ENCODE results near the gene ELOVL2.
"Not testable (repeated sequence)": the region's sequence is repeated elsewhere in the genome, so short reads cannot be mapped to it uniquely, and the experiment has no call there.

Gene ELOVL2

DNA sequence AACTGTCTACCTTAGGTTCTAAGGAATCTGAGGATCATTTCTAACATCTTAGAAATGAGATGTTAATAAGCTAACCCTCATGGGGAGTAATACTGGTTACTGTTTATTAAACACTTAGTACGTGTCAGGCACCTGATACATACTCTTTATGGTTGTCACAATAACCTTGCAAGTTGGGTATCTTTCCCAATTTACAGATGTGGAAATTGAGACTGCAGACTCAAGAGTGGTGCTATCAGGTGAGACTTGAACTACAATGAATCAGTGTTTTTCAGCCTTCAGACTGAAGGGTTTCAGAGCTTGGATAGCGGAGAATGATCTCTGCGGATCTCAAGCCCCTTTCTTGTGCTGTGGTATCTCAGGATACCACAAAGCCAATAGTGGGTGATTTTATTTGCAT is 27.0 kb downstream of the ELOVL2 start:
- DNase-seq = no peak

DNA sequence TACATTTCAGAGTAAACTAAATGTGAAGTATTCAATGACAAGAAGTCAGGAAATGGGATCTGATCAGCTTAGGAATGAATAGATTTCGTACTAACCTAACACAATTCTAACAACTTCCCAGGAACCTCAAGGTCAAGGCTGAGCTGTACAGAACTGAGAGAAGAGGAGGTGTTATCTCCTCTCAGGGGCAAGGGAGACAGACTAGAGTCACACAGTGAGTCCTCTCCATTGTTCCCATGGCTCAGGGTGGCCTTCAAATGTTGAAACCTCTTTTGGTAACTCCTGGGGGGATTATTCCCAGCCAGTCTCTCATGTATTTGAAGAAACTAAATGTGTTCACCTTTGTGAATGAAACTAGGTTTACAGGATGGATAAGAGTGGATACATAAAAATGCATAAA is 27.7 kb downstream of the ELOVL2 start:
- DNase-seq = no peak

DNA sequence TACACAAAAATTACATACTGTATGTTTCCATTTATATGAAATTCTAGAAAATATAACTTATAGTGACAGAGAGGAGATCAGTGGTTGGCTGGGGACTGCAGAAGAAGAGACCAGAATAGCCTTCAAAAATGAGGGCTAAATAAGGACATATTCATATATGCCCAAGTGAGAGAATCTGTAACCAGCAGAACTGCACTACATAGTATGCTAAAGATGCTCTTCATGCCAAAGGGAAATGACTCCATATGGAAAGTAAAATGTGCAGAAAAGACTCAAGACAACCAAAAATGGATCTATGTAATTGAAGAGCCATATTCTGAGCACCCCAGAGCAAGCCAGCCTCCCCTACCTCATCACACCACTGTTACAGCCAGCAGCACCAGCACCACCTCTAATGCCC is 29.0 kb downstream of the ELOVL2 start:
- DNase-seq = no peak

DNA sequence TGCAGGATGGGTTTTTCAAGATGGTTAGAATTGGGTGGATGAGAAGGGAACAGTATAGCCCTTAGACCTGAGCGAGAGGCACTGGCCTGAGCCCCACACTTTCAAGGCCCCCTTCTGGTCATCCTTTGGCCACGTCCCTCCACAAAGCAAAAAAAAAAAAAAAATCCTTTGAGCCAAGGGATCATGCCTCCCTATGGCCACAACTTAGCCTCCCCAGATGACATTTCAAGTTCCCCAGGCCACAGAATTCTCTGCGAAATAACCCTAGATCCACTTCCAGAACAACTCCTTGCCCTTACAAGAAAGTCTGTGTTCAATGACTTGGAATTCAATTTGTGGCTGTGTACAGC is 30.4 kb downstream of the ELOVL2 start:
- DNase-seq = no peak

DNA sequence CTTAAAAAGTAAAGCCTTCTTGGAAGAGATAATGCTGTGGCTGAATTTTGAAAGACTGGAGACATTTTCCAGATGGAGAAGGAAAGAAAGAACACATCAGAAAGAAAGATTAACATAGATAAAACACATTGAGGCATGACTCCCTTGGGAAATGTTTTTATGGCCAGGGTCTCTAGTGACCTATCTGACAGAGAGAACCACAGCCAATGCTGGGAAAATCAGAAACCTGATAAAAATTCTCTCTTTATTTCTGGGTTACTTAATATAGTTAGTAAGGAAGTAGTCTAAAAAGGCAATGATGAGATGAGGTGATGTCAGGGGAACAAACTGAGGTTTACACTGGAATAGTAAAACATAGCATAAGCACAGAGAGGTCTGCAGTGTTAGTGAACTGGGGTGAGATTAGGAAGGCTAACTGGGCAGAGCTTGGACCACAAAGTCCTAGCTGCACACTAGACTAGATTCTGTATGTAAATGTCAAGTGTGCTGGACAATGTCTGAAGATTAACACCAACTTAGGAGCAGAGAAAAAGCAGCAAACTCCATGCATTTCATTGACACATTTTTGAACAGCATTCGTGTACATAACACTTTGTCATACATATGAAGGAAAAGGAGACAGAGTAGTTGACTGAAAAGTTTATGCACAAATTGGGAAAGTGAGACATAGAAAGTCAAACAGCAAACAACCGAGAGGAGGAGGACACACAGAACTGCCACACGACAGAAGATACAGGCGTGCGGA is 31.0 kb downstream of the ELOVL2 start:
- DNase-seq = no peak

DNA sequence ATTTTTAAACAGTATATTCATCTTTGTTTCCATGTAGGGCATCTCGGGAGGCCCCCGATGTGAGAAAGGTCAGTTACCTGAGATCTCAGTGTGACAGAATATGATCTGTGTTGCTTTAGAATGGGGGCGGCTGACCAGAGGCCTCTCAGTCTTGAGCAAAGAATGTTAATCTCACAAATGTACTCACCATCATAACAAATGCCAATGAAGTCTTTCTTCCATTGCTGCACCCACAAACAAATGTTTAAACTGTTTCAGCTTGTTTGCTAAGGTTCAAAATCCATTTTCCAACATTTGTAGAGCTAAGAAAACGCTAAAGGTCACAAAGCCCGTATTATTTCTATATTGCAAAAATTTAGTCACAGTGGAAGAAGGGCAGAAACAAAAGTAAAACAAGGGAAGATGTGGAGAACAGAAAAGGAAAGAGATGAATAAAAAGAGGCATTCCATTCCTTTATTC is 31.8 kb downstream of the ELOVL2 start:
- no peak for DNase-seq

DNA sequence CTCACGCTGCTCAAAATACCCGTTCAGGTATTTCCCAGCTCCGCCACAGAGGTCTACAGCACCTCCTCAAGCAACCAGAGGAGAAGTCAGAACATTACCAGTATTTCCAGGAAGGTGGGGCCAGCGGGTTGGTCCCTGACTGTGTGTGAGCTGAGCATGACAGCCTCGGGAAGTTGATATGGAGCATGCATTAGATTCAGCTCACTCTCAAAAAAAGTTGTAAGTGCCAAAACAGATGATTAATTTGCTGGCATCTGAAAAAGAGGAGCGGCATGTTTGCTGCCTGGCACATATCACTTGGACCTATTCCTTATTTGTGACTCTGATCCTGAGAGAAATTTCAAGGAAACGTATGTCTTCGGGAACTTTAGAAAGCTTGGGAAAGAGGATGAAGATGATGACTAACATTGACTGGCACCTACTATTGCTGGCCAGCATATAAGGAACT is 32.3 kb downstream of the ELOVL2 start:
- DNase-seq = no peak

DNA sequence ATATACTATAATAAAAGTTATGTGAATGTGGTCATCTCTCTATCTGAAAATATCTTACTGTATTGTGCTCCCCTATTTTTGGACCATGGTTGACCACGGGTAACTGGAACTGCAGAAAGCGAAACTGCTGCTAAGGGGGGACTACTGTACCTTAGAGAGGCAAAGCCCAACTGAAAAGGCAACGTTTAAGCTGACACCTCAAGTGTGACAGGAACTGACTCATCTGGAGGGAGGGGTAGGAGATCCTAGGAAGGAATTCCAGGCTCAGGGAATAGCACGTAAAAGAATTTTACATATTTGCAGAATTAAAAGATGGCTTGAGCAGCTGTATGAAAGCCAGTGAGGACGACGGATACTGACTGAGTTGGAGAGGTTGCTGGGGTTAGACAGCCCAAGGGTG is 34.8 kb downstream of the ELOVL2 start:
- DNase-seq = no peak

DNA sequence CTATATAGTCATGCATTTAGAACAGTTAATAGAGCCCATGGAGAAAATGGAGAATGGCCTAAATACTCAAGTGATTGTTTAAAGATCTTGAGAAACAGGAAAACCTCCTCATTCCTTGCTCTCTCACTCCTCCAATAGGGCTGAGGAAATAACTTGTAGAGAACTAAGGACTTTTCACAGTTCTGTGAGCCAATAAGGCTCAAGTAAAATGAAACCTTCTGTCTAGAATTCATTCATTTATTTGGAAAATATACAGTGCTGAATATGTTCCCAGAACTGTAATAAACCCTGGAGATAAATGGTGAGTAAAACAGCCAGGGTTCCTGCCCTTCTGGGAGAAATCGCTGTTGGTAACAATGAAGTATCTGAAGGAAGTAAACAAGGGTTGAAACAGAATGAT is 35.3 kb downstream of the ELOVL2 start:
- DNase-seq = no peak

DNA sequence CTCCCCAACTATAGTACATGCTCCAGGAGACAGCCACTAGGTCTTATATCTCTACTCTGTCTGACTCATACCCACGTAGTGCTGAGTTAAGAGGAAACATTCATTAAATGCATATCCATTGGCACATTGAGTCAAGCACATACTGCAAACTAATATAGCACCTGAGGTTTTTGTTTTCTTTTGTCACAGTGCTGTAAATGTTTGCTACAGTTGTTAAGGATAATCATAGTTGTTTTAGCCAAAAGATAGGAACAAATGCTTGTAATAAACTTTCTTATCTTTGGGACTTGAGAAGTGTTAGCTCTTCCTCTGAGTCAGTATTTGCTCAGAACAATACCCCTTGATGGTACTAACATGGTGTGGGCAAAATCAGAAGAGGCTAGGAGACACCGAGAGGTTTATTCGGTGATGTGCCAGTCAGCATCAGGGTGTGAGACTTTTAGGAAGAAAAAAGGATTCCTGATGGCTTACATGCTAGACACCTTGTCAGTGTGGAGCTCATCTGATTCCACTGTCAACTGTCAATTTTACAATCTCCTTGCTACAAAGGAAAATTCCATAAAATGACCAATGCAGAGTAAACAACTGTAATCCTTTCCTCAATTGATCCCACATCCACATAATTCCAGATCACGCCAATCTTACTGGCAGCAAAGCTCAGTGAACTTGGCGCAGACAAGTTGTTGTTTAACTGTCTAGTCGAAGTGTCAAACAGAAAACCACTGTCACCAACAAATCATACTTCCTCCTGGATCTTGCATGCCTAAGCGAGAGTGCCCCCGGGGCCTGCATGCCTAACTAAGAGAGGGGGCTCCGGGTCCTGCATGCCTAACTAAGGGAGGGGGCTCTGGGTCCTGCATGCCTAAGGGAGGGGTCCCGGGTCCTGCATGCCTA is 36.1 kb downstream of the ELOVL2 start:
- DNase-seq = peak; percentile 40

DNA sequence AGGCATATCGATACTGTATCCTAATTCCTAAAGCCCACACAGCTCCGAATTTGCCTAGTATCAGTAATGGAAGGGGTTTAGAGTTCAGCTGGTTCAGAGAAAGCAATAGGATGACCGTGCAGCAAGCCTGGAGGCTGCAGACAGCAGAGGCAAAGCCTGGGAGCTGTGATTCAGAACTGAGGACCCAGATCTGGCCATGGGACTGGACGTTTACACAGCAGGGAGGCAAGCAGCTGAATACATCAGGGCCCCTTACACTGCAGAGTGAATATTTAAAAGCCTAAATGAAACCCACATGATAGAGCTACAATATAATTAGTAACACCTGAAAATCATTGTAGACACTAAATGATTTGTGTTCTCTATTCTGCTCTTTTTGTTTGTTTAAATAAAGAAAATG is 38.0 kb downstream of the ELOVL2 start:
- no peak for DNase-seq

DNA sequence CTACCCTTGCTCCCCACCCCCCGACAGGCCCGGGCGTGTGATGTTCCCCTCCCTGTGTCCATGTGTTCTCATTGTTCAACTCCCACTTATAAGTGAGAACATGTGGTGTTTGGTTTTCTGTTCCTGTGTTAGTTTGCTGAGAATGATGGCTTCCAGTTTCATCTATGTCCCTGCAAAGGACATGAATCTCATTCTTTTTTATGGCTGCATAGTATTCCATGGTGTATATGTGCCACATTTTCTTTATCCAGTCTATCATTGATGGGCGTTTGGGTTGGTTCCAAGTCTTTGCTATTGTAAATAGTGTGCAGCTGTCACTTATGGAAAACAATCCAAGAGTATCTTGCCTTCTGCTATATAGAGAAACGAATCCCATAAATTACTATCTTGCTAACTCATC is 40.8 kb downstream of the ELOVL2 start:
- not testable (repeated sequence) for DNase-seq

DNA sequence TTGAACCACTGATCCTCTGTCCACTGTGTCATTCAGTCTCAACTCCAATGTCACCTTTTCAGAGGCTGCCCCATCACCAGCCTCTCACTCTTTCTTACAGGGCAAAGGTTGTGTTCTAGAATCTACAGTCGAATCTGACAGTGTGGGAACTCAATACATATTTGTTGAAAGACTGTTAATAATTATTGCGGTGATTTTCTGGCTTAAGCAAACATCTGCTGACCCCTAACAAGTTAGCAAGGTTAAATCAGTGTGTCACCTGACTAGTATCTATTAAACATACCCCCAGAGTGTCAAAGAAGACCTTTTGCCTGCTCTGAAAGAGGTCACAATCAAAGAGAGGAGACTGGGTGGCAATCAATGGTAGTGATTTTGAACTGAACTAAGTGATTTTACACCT is 41.9 kb downstream of the ELOVL2 start:
- DNase-seq = no peak

DNA sequence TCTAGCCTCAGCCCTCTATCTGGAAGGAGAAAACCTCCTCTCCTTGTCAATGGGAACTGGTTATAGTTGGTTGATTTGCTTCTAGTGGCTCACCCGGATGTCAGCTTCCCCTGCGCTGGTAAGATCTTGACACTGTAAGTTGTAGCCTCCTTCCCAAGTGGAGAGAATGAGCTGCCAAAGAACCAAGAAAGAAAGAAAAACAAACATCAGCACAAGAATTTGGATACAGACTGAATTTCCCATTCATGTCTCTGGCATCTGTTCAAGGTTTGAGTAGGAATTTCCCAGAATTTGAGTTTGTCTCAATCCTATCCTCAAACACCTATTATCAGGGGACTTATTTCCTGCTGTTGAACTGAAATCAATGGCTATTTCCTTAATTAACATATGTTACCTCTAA is 44.1 kb downstream of the ELOVL2 start:
- DNase-seq = no peak

DNA sequence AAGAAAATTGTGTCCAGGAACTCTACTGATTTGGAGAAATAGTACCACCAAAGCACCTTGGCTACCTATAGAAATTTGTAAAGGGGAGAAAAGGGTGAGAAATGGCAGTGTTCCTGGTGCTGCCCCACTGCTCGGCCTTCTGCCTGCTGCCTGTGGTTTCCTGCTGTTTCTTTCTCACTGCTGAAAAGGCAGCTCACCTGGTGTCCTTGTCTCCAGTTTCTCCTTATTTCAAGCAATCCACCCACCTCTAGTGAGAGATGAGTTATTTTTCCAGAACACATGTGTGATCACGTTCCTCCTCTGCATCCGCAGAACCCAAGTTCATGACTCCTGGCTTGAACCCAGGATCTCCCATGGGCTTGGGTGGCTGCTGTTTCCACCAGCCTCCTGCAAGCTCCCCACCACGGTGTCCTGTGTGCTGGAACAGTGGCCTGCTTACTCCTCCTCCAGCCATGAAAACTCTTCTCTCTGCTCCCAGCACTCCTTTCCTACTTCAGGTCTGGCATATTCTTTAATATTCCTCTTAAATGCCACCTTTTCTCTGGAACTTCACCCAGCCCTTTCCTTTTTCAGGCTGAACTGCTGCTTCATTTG is 48.9 kb downstream of the ELOVL2 start:
- no peak for DNase-seq

DNA sequence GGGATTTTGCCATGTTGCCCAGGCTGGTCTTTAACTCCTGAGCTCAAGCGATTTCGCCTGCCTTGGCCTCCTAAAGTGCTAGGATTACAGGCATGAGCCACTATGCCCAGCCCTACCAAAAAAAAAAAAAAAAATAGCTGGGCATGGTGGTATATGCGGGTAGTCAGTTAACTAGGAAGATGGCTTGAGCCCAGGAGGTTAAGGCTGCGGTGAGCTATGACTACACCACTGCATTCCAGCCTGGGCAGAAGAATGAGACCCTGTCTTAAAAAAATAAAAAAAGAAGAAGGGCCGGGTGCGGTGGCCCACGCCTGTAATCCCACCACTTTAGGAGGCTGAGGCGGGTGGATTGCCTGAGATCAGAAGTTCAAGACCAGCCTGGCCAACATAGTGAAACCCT is 50.2 kb downstream of the ELOVL2 start:
- DNase-seq = no peak

DNA sequence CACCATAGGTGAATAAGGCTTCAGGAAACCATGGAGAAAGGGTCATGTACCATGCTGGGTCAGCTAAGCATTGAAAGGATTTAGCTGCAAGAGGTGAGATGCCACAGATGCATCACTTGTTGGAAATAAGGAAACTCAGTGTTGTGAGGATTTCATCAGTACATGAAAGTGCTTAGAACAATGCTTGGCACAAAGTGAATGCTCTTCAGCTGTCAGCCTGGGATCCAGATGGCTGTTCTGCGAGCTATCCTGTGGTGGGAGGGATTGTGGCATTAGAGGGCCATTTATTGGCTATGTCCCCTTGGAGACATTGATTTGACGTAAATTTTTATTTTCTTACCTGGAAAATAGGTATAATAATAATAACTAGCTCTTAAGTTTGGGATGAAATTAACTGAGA is 53.0 kb downstream of the ELOVL2 start:
- no peak for DNase-seq

DNA sequence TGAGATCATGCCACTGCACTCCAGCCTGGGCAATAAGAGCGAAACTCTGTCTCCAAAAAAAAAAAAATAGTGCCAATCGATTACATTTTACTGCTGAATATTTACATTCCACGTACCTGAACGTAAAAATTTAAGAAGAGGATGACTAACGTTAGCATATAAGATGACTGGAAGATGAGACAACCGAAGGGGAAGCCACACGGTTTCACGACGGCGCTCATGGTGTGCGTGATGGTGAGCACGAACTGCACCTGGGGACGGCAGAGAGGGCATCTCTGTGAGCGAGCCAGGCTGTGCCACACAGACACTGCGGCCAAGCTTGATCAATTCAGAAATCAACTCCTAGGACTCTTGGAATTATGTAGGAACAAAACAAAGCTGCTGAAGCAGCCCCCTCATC is 54.5 kb downstream of the ELOVL2 start:
- DNase-seq = no peak

DNA sequence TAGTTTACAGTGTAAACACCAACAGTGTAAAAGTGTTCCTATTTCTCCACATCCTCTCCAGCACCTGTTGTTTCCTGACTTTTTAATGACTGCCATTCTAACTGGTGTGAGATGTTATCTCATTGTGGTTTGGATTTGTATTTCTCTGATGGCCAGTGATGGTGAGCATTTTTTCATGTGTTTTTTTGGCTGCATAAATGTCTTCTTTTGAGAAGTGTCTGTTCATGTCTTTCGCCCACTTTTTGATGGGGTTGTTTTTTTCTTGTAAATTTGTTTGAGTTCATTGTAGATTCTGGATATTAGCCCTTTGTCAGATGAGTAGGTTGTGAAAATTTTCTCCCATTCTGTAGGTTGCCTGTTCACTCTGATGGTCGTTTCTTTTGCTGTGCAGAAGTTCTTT is 59.1 kb downstream of the ELOVL2 start:
- not testable (repeated sequence) for DNase-seq

DNA sequence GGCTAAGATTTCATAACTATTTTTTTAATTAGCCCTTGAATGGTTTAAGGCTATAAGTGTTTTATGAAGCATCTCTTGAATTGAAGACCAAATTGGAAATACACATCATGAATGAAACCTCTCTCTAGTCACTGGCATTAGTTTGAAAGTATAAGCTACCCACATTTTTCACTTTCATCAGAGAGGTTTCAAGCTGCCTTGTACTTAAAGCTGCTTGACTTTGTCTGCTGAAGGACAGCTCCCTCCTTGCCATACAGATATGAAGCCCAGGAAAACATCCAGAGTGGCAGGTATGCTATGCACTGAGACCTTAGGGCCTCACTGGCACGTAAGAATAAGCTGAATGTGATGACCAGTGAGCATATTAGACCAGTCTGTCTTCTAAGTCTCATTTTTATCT is 62.7 kb downstream of the ELOVL2 start:
- no peak for DNase-seq

DNA sequence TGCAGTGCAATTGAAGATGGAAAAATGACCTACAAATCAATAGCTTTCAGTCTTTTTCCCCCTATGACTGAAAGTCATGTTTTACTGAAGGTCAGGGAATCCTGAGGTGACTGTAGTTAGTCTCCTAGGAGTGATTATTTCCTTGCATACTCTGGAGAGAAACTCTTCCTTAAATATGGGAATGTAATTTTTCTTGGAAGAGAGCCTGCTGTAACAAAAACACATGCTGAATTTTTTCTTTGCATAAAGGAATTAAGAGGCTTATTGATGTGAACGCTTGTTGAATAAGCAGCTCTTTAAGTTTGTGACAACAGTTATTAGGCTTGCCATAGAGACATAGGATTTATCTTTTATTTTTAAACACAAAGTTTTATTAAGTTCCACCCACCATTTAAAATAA is 64.5 kb downstream of the ELOVL2 start:
- DNase-seq = no peak

DNA sequence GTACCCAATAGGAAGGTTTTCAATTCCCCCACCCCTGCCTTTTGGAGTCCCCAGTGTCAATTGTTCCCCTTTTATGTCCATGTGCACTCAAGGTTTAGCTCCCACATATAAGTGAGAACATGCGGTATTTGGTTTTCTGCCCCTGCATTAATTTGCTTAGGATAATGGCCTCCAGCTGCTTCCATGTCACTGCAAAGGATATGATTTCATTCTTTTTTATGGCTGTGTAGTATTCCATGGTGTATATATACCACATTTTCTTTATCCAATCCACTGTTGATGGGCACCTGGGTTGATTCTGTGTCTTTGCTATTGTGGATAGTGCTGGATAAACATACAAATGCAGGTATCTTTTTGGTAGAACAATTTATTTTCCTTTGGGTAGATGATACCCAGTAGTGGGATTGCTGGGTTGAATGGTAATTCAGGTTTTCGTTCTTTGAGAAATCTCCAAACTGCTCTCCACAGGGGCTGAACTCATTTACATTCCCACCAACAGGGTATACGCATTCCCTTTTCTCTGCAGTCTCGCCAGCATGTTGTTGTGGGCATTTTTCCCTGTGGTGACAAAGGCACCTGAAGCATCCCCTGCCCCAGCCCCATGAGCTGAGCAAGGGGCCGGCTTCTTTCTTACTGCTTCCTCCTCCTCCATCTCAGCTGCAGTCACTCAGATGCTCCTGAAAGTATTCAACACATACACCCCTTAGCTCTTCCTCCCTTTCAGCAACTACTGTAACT is 66.7 kb downstream of the ELOVL2 start:
- DNase-seq = no peak

DNA sequence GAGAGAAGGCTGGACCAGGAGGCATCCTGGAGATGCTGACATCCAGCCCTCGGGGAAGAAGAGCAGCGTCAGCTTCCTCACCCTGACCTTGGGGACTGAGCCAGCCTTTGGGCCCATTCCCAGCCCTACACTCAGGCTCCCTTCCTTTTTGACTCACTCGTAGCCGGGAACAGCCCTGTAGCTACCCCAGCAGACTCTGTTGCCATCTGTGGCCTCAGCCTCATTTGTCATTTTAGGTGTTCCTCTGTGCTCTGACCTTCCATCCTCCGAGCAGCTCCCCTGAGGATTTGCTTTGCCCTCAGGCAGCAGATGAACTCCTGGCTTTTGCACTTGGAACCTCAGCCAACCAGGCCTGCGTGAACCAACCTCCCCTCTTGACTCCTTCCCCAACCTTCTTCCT is 67.5 kb downstream of the ELOVL2 start:
- no peak for DNase-seq

Data from activated CD4-positive, alpha-beta T cell treated with anti-CD3 and anti-CD28 coated beads, Interleukin-2, Interleukin-6, amounts not matched to agents 100 ng/mL and 50 ng/mL, durations not matched to agents 16 hours and 8 hours (primary cell).